Astrocyte (in vitro differentiated cells and primary cell): ENCODE results near the gene VCL. TPM values are rescaled to one million over a fixed set of nuclear protein-coding genes. Genes with fewer than 3 reads are reported as not detected.

Source experiments
- DNase-seq: peaks from one replicate; pipeline ENCODE4 v3.0.0-alpha.2; 2010; ENCODE audit warnings: low read depth
- FAIRE-seq: peaks from 2 replicates; lab custom pipeline; 2011; peaks lifted over from hg19 to GRCh38; lab: Jason Lieb, UNC
- H2AFZ ChIP-seq: 2 replicates; pipeline ENCODE4 v1.6.0; 2012; ENCODE audit warnings: low read depth, low read length, inconsistent platforms
- H3K27ac ChIP-seq: 2 replicates; pipeline ENCODE4 v1.5.1; 2011; ENCODE audit warnings: low read depth, low read length, inconsistent platforms
- H3K27me3 ChIP-seq: 2 replicates; pipeline ENCODE4 v1.6.0; 2011; ENCODE audit warnings: low read length, inconsistent platforms; ENCODE audit not compliant: insufficient read depth
- H3K36me3 ChIP-seq: 2 replicates; pipeline ENCODE4 v1.5.1; 2011; ENCODE audit warnings: low read length, inconsistent platforms; ENCODE audit not compliant: insufficient read depth
- H3K4me1 ChIP-seq: 2 replicates; pipeline ENCODE4 v1.5.1; 2011; ENCODE audit warnings: low read length, inconsistent platforms; ENCODE audit not compliant: insufficient read depth
- H3K4me2 ChIP-seq: 2 replicates; pipeline ENCODE4 v1.6.0; 2012; ENCODE audit warnings: low read length, inconsistent platforms
- H3K4me3 ChIP-seq: 2 replicates; pipeline ENCODE4 v1.5.1; 2011; ENCODE audit warnings: low read depth, mild to moderate bottlenecking, low read length, inconsistent platforms; ENCODE audit not compliant: insufficient read depth
- H3K79me2 ChIP-seq: 2 replicates; pipeline ENCODE4 v1.6.0; 2012; ENCODE audit warnings: mild to moderate bottlenecking, low read length, inconsistent platforms; ENCODE audit not compliant: insufficient read depth
- H3K9ac ChIP-seq: 2 replicates; pipeline ENCODE4 v1.6.0; 2012; ENCODE audit warnings: mild to moderate bottlenecking, low read length, inconsistent platforms
- H3K9me3 ChIP-seq: 2 replicates; pipeline ENCODE4 v1.5.1; 2012; ENCODE audit warnings: low read depth, mild to moderate bottlenecking, low read length, inconsistent platforms; ENCODE audit not compliant: insufficient read depth
- H4K20me1 ChIP-seq: 2 replicates; pipeline ENCODE4 v1.6.0; 2012; ENCODE audit warnings: low read length, inconsistent platforms; ENCODE audit not compliant: insufficient read depth
- H3K27ac Mint-ChIP-seq: one replicate; pipeline ENCODE4 v1.8.0; 2021; ENCODE audit warnings: mild to moderate bottlenecking, mixed read lengths; ENCODE audit not compliant: unreplicated experiment
- H3K27me3 Mint-ChIP-seq: one replicate; pipeline ENCODE4 v1.8.0; 2021; ENCODE audit warnings: low read depth, mixed read lengths; ENCODE audit not compliant: unreplicated experiment
- H3K36me3 Mint-ChIP-seq: one replicate; pipeline ENCODE4 v1.8.0; 2021; ENCODE audit warnings: low read depth, mixed read lengths; ENCODE audit not compliant: unreplicated experiment
- H3K4me1 Mint-ChIP-seq: one replicate; pipeline ENCODE4 v1.8.0; 2021; ENCODE audit warnings: low read depth, mixed read lengths; ENCODE audit not compliant: unreplicated experiment
- H3K4me3 Mint-ChIP-seq: one replicate; pipeline ENCODE4 v1.8.0; 2021; ENCODE audit warnings: mild to moderate bottlenecking, moderate library complexity, mixed read lengths; ENCODE audit not compliant: unreplicated experiment
- H3K9me3 Mint-ChIP-seq: one replicate; pipeline ENCODE4 v1.8.0; 2021; ENCODE audit warnings: mild to moderate bottlenecking, mixed read lengths; ENCODE audit not compliant: unreplicated experiment
- EZH2 ChIP-seq: IDR thresholded peaks from 2 replicates; pipeline ENCODE4 v1.6.1; 2012; ENCODE audit warnings: mild to moderate bottlenecking, low read length, inconsistent platforms; ENCODE audit not compliant: insufficient read depth
- total RNA-seq: library from RNA; stranded (reverse); gene quantifications from 2 replicates; pipeline ENCODE4 v1.2.1, GENCODE V29; 2021
- TF ChIP-seq, protein P1 (sequence below): IDR thresholded peaks from 2 replicates; pipeline ENCODE4 v1.5.1; 2011; ENCODE audit warnings: low read depth, mild to moderate bottlenecking, inconsistent platforms, low read length, moderate library complexity; ENCODE audit not compliant: insufficient read depth

Gene VCL
- total RNA-seq, 1 donor from 2014 or later, result 474 TPM

DNA sequence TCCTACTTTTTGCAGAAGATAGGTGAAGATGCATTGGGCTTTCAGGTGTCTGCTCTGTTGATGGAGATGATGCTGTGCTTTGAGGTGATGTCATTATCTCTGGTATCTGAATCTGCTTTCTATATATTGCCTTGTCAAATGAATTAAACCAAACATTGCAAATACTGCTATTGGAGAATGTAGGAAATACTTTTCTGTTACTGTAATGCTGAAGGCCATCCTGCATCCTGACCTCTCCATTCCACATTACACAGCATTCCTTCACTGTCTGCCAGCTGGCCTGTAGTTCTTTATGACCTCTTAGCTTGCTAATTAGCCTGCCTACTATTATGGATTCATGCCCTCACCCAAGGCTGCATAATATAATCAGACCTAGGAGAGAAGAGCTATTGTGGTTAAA is 73.2 kb downstream of the VCL start:
- Mint-ChIP-seq H3K9me3 (no peaks in the 10 kb centered on the region), H3K36me3 (peaks cover 20% of the 10 kb centered on the region), H3K27me3 (no peaks in the 10 kb centered on the region), H3K4me1 (peaks cover 41% of the 10 kb centered on the region), H3K4me3 (peak overlapping the region; percentile 45), H3K27ac (peak overlapping the region; percentile 87)
- no peak for TF ChIP-seq EZH2
- TF ChIP-seq, protein P1, sequence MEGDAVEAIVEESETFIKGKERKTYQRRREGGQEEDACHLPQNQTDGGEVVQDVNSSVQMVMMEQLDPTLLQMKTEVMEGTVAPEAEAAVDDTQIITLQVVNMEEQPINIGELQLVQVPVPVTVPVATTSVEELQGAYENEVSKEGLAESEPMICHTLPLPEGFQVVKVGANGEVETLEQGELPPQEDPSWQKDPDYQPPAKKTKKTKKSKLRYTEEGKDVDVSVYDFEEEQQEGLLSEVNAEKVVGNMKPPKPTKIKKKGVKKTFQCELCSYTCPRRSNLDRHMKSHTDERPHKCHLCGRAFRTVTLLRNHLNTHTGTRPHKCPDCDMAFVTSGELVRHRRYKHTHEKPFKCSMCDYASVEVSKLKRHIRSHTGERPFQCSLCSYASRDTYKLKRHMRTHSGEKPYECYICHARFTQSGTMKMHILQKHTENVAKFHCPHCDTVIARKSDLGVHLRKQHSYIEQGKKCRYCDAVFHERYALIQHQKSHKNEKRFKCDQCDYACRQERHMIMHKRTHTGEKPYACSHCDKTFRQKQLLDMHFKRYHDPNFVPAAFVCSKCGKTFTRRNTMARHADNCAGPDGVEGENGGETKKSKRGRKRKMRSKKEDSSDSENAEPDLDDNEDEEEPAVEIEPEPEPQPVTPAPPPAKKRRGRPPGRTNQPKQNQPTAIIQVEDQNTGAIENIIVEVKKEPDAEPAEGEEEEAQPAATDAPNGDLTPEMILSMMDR, result no peak
- Histone ChIP-seq H3K27ac (peak overlapping the region; percentile 42), H3K27me3 (no peaks in the 10 kb centered on the region), H3K4me1 (peaks cover 35% of the 10 kb centered on the region), H3K9ac (no peak overlapping the region), H2AFZ (no peak overlapping the region), H3K4me2 (peak overlapping the region; percentile 19), H3K79me2 (peaks cover 92% of the 10 kb centered on the region), H3K4me3 (no peak overlapping the region), H3K36me3 (peaks cover 49% of the 10 kb centered on the region), H4K20me1 (peaks cover 73% of the 10 kb centered on the region), H3K9me3 (no peaks in the 10 kb centered on the region)
- peak; percentile 94 for DNase-seq
- FAIRE-seq, result peak; percentile 64

DNA sequence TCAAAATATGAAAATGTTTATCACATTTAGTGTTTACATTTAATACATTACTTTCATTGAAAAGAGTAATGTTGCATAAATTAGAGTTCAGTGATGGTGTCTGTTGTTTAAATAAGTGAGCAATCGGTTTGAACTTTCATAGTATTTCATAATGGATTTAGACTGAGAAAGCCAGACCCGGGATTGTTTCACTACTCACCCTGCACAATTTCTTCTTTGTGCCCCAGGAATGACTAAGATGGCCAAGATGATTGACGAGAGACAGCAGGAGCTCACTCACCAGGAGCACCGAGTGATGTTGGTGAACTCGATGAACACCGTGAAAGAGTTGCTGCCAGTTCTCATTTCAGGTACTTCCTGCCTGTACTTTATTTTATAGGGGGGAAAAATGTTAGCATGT is 74.6 kb downstream of the VCL start:
- peaks cover 84% of the 10 kb centered on the region for H3K79me2 ChIP-seq
- peak; percentile 44 for DNase-seq
- H4K20me1 ChIP-seq, result peaks cover 75% of the 10 kb centered on the region
- H3K27me3 ChIP-seq, result no peaks in the 10 kb centered on the region
- peak overlapping the region; percentile 84 for H3K27ac Mint-ChIP-seq
- no peaks in the 10 kb centered on the region for H3K9me3 ChIP-seq
- H3K9me3 Mint-ChIP-seq, result no peaks in the 10 kb centered on the region
- peaks cover 52% of the 10 kb centered on the region for H3K36me3 ChIP-seq
- H3K4me1 ChIP-seq, result peaks cover 48% of the 10 kb centered on the region
- H3K4me2 ChIP-seq, result no peak overlapping the region
- FAIRE-seq, result no peak
- no peak overlapping the region for H3K4me3 Mint-ChIP-seq
- H3K4me1 Mint-ChIP-seq, result peaks cover 53% of the 10 kb centered on the region
- TF ChIP-seq, protein P1, result no peak
- no peak for TF ChIP-seq EZH2
- H3K4me3 ChIP-seq, result no peak overlapping the region
- H3K27me3 Mint-ChIP-seq, result no peaks in the 10 kb centered on the region
- no peak overlapping the region for H2AFZ ChIP-seq
- no peak overlapping the region for H3K9ac ChIP-seq
- H3K27ac ChIP-seq, result peak overlapping the region; percentile 0
- peaks cover 18% of the 10 kb centered on the region for H3K36me3 Mint-ChIP-seq

DNA sequence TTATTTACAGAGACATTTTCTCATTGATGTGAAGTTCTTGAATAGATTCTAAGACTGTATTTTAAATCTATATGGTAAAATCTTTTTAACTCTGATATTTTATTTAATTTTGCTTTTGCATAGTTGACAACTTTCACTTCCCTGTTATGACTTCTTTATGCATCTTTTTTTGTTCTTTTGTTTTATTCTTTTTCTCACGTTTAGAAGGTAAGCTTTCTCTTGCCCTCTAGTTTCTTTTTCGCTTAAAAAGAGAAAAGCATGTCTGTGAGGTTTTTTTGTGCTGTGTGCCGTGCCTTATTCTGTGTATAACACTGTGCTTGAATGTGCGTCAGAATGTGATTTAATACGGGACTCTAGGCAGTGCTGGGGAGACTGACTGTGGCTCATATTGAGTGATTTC is 78.0 kb downstream of the VCL start:
- no peak for TF ChIP-seq EZH2
- TF ChIP-seq, protein P1, result no peak
- H3K27ac ChIP-seq, result no peak overlapping the region
- H4K20me1 ChIP-seq, result peaks cover 61% of the 10 kb centered on the region
- no peak overlapping the region for H3K4me3 ChIP-seq
- peaks cover 43% of the 10 kb centered on the region for H3K36me3 ChIP-seq
- Mint-ChIP-seq H3K36me3 (peaks cover 13% of the 10 kb centered on the region), H3K27ac (no peak overlapping the region), H3K4me1 (peaks cover 66% of the 10 kb centered on the region), H3K4me3 (peak overlapping the region; percentile 46), H3K27me3 (no peaks in the 10 kb centered on the region), H3K9me3 (no peaks in the 10 kb centered on the region)
- H3K27me3 ChIP-seq, result no peaks in the 10 kb centered on the region
- H3K79me2 ChIP-seq, result peaks cover 68% of the 10 kb centered on the region
- no peak overlapping the region for H3K9ac ChIP-seq
- no peak overlapping the region for H2AFZ ChIP-seq
- peaks cover 64% of the 10 kb centered on the region for H3K4me1 ChIP-seq
- no peak for DNase-seq
- no peak for FAIRE-seq
- H3K4me2 ChIP-seq, result no peak overlapping the region
- no peaks in the 10 kb centered on the region for H3K9me3 ChIP-seq
